ENCODE data around the gene RBMS1. TPM values are rescaled to one million over a fixed set of nuclear protein-coding genes. Genes with fewer than 3 reads are reported as not detected.
"Not testable (repeated sequence)": the region's sequence is repeated elsewhere in the genome, so short reads cannot be mapped to it uniquely, and the experiment has no call there.

RBMS1 gene
- polyA plus RNA-seq, 4 donors: 138 to 147 (median 146) TPM

DNA sequence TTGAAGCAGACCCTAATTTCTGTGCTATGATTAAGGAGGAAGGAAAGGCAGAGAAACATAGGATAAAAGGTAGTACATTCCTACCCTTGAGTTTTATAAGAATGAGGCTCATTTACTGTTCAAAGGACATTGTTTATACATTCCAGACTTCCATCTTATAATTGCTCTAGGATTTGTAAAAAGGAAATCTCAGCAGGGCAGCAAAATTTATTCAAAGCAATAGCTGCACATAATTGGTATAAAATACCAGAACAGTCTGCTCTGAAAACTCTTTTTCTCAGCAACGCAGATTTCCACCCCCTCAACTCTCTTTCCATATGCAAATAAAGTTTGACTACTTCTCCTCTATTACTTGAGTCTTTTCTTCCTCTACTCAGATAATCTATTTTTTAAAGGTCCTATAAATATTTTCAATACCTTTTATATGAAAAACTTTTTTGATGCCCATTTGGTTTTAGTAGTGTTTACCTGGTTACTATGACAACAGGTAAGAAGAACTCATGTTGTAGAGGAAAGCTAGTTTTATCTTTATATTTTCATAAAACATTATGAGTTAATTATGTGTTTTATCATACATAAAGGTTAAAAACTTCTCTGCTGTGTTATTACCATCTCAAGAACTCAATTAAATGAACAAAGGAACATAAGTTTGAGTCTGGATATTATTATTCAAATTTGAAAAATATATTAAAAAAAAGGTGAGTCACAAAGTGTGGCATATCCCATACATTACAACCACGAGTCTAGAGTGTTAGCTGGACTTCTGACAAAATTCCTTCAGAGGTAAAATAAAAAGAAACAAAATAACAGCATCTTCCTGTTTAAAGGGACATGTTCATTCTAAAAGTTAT is 19.9 kb downstream of the RBMS1 start:
- no peak for DNase-seq (ENCODE audit: low read depth in 4 of 4, low spot score in 3 of 4)

DNA sequence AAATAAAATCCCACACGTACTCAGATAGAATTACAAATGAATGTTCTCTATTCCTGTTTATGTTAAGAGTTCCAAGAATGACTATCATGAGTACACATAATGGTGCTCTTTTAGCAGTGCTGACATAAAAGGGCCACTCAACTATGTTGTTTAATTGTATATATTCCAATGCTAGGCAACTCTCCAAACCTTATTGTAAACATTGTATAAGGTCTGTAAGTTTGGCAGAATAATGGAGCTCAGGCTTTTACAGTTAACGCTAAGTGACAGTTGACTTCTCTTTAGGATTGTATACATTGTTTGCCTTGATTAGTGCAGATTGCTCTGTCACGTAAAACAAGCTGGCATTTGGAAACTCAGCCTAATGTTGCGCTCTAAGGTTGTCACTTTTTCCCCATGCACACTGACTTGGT is 20.8 kb downstream of the RBMS1 start:
- no peak for DNase-seq (ENCODE audit: low read depth in 4 of 4, low spot score in 3 of 4)

DNA sequence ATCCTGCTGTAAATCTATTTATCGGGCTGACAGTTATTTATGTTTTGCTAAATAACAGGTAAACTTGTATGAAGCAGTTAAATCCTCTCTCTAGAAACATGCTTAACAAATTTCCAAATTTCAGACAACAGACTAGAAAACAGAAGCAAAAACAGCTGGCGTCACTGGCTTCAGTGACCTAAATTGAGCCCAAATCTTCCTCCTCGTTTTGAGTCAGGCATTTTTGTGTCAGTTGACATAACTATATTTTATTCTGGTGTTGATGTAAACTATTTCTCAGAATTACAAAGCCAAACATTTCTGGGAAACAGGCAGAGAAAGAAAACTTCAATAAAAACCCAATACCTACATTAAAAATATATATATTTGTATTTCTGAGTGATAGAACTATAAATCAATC is 21.7 kb downstream of the RBMS1 start:
- DNase-seq (ENCODE audit: low read depth in 4 of 4, low spot score in 3 of 4): no peak

DNA sequence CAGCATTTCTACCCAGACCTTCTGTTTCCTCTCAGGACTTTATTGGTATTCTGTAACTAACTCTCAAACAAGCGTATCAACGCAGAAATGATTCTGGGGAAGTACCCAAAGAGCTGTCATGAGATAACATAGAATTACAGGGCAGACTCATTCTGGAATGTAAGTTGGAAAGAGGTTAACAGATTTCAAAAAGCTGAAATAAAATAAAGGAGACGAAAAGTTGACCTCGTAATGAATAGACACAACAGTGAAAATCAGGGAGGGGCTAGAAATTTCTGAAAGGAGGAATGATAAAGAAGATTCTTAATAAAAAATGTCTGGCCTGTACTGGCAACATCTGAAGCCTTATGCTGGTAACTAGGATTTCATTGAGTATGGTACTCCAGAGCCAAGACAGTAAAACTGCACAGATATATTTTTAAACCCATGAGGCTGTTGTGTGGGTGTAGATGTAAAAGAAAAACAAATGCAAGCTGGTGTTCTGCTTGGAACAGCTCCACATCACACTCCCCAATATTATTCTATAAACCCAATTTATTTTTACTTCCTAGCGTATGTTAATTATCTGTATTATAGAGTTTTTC is 23.9 kb downstream of the RBMS1 start:
- no peak for DNase-seq (ENCODE audit: low read depth in 4 of 4, low spot score in 3 of 4)

DNA sequence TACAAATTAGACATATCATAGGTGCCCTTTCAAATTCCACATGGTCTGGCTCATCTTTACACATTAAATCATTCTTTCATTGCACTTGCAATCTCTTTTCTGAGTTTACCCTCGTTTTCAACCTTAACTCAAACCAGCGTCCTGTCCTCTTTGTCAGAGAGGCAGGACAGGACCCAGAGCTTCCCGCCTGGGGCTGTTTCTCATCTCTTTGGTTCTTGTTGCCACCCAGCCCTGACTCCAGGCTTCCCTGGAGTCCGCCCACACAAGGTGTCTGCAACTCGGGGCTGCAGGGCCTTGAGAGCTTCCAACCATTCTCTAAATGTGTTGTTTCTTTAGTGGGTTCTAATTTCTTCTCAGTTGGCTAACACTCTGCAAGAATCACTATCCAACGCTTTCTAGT is 24.4 kb downstream of the RBMS1 start:
- no peak for DNase-seq (ENCODE audit: low read depth in 4 of 4, low spot score in 3 of 4)

DNA sequence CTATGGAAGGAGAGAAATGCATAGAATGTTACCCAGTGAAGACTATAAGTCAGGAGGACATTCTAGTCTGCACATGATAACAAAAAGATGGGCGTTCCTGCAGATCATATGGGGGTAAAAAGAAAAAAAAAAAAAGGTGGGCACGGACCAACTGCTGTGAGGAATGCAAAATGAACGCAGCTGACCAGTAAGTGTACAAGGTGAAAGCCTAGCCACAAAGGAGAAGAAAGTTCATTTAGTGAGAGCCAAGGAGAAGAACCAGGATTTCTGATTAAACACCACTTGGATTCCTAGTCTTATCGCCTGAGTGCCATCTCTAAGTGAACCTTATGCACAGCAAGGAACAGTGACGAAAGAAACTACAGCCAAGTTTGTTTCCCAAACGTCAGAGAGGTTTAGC is 26.5 kb downstream of the RBMS1 start:
- DNase-seq (ENCODE audit: low read depth in 4 of 4, low spot score in 3 of 4): no peak

DNA sequence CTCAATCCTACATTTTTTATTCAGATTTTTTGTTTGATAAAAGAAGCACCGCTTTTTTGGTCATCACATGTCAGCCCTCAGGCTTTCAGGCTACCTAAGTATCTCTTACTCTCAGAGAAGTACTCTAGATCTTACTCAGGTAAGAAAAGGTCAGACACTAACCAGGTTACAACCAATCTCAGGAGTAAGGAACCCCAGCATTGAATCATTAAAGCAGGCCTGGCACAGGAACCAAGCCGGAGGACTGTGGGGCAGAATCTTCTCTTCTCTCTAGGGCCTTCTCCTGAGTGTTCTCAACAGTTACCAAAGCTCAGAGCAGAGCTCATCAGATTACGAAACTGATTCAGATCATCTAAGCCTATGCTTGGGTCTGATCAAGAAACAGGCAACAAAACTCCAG is 28.2 kb downstream of the RBMS1 start:
- DNase-seq (ENCODE audit: low read depth in 4 of 4, low spot score in 3 of 4): no peak

DNA sequence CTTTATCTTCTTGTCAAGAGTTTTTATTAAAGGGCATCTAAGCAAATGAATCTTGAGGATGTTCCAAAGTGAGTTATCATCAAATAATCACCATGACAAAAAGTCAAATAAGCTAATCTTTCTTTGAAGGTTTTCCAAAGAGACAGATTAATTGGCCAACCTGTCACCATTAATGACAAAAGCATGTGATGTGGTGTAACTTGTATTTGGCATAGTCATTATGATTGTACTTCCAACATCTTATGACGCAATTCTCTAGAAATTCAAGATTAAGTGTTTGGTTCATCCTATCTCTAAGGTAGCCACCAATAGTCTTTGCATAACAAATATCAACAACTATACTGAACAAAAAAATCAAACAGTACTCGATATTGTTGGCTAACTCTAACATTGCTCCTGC is 28.6 kb downstream of the RBMS1 start:
- no peak for DNase-seq (ENCODE audit: low read depth in 4 of 4, low spot score in 3 of 4)

DNA sequence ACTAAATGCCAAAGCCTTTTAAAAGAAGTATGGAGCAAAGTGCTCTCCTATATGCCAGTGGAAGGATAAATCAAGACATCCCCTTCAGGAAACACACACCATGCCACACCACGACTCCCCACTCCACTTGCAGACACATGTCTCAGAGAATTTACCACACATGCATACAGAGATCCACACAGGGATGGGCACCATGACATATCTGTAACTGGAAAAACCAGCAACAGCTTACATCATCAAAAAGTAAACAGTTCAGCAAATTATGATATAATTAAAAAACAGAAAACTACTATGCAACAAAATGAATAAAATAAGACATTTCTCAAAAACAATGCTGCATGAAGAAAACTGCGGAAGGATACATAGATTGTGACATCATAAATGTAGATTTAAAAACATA is 29.6 kb downstream of the RBMS1 start:
- DNase-seq (ENCODE audit: low read depth in 4 of 4, low spot score in 3 of 4): no peak

DNA sequence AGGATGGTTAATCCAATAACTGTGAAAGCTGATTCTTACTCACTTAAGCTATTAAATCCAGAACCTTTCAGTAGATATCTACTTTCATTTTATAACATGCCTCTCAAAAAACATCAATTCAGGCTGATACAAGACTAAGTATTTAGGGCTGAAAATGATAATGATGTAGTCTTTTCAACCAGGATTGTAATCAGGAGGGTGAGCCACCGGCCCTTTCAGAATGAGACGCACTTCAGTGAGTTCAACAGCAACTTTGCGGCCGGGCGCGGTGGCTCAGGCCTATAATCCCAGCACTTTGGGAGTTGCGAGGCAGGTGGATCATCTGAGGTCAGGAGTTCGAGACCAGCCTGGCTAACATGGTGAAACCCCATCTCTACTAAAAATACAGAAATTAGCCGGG is 30.4 kb downstream of the RBMS1 start:
- no peak for DNase-seq (ENCODE audit: low read depth in 4 of 4, low spot score in 3 of 4)

DNA sequence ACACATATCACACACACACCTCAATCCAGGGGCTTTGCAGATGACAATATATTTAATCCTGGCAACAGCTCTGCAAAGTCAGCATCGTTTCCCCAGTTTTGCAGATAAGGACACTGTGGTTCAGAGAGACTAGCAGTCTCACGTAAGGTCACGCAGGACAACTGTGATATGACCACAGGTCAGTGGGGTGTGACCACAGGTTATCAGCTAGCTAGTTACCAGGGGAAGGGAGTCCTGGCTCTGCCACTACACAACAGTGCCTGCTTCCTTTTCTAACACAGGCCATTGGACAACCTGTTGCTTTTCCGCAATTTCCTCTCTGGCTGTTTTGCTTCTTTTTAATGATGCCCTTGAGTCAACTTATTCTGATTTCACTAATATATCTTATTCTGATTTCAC is 33.3 kb downstream of the RBMS1 start:
- DNase-seq (ENCODE audit: low read depth in 4 of 4, low spot score in 3 of 4): no peak

DNA sequence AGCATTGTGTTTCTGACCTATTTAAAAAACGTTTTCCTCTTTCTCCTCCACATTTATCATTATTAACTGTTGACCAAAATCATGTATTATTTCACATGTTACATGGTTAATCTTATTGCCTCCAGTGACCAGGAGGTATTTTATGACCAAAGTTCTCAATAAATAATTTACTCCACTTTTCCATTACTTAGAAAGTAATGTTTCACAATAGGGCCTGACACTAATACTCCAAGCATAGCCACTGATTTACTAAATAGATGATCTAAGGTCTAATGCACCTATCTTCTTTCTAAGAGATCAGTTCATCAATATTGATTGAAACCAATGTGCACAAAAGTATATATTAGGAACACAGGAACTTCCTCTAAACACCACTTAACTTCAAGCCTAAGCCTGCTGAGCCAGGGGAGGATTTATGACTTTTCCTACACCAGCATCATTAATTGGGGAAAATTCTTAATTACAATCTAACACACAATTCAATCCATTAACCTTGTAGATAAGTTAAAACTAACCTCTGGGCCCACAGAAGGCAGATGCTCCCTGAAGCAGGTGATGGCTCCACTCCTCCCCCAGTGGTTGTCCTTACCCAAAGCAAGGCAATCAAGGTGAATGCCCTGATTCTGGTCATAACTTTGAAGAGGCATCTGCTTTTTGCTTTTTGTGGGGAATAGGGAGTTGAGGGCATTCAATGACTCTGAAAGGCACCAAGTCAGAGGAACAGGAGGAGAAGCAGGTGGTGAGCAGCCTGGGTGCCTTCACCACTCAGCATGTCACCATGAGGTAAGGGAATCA is 33.9 kb downstream of the RBMS1 start:
- DNase-seq (ENCODE audit: low read depth in 4 of 4, low spot score in 3 of 4): no peak

DNA sequence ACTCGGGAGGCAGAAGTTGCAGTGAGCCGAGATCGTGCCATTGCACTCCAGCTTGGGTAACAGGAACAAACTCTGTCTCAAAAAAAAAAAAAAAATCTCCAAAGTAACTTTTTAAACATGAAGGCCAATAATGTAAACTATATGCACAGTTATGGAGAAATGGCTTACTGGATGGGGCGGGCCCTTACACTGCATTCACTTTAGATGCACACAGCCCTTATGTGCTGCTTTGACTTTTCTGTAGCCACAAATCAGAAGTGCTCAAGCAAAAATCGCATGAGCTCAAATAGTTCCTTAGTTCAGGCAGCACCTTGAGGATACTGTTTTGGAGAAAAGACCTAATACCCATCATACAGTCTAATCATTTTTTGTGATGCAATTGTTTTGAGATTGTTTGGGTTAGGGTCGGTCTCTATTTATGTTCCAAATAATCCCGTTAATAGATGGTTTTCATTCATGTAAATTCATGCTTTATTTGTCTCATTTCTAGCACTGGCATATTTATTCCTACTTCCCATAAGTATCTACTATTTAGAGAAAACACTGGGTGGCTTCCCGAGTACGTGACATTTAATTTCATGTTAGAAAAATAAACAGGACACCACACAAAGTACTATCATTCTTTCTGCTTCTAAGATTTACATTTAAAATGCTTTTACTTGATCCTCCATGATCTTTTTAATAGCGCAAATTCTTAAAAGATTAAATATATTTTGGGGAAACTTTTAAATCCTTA is 34.7 kb downstream of the RBMS1 start:
- DNase-seq (ENCODE audit: low read depth in 4 of 4, low spot score in 3 of 4): no peak

DNA sequence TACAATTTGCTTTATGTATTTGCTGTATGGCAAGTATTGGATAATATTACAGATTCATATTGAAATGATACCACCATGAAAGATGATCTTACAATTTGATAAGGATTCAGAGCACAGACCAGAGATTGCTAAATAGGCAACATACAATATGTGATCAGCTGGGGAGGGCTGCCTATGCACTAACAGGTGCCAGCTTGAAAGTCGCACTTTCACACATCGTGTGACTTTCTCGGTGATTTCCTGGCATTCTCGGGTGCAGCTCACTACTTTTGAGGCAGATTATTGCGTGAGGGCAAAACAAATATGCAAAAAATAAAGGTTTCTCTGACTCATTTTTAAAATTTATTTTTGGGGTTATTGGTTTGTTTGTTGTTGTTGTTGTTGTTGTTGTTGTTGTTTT is 36.0 kb downstream of the RBMS1 start:
- DNase-seq (ENCODE audit: low read depth in 4 of 4, low spot score in 3 of 4): no peak

DNA sequence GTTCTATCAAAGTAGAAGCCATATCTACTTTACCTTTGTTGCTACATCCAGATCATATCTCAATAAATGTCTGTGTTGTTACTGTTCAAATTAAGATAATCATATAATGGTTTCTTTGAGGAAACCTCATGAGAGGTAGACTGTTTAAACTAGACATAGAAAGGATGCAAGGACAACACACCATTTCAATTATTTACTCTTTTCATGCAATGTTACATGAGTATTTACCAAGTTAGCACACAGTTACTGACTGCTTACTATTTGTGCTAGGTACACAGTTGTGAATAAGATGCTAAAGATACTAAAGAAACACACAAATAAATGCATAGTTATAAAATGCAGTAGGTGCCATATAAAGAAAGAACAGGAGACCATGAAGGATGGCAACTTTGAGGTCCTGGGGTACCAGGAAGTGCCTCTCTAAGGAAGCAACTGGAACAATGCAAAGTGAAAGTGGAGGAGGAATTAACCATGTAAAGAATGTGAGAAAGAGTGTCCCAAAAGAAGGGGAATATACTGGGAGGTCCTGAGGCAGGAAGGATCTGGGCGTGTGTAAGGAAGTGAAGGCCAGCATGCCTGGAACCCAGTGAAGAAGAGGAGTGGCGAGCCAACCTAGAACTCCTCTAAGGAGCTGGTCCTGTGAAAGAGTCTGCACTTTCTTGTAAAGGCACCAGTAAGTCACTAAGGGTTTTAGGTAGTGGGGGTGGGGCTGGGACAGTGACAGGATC is 39.4 kb downstream of the RBMS1 start:
- no peak for DNase-seq (ENCODE audit: low read depth in 4 of 4, low spot score in 3 of 4)

DNA sequence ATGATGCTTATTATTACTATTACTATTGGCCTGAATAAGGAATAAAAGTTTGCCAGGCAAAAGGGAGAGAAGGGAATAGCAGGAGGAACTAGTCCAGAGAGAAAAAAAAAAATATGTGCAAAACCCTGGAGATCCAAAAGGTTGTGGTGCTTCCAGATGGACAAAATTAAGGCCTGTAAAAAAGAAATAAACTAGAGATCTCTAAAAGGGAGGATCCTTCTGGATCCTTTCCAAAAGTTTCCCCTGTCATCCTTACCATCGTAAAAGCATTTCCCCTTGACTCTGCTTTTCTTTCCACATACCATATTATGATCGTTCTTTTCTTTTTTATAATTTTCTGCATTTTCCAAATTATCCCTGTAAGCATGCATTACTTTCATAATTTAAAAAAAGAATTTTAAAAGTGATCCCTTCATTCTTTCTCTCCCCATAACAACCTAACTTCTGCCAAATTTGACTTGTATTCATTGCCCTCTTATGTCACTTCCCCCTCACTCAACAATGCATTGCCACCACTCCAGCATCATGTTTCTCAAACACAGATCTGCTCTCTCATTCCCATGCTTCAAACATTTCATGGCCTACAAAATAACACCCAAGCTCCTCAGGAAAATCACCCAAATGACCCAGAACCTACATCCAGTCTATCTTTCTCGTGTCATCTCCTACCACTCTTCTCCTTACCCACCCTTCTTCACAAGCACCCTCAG is 40.3 kb downstream of the RBMS1 start:
- no peak for DNase-seq (ENCODE audit: low read depth in 4 of 4, low spot score in 3 of 4)

DNA sequence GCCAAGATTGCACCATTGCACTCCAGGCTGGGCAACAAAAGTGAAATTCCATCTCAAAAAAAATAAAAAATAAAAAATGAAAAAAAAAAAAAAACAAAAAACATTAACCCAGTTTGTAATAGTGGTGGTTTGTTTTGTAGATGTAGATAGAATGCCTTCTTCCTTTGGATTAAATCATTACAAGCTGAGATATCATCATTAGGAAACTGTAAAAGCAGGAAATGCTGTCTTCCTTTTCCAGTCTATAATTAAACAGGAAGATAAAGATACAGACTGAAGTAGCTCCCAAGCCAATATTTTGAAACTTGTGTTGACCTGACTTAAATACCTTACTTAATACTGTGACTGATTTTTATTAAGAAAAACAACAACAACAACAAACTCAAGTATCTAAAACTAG is 43.1 kb downstream of the RBMS1 start:
- no peak for DNase-seq (ENCODE audit: low read depth in 4 of 4, low spot score in 3 of 4)

DNA sequence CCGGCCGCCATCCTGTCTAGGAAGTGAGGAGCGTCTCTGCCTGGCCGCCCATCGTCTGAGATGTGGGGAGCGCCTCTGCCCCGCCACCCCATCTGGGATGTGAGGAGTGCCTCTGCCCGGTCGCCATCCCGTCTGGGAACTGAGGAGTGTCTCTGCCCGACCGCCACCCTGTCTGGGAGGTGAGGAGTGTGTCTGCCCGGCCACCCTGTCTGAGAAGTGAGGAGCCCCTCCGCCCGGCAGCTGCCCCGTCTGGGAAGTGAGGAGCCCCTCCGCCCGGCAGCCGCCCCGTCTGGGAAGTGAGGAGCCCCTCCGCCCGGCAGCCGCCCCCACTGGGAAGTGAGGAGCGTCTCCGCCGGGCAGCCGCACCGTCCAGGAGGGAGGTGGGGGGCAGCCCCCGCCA is 44.8 kb downstream of the RBMS1 start:
- not testable (repeated sequence) for DNase-seq (ENCODE audit: low read depth in 4 of 4, low spot score in 3 of 4)

DNA sequence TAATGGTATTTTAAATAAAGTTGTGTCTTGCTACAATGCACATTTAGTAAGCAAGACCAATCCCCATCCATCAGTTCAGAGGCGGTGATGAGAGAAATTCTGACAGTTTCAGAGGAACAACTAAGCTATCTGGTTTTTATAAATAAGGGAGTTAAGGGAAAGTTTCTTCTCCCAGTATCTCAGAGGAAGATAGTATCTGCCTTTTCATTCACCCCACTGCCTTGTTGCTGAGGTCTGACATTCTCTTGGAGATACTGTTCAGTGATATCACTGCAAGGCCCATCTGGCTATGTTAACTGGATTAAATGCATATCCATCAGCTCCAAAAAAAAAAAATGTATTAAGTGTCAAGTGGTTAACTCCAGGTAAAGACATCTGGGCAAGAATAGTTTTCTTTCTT is 47.9 kb downstream of the RBMS1 start:
- DNase-seq (ENCODE audit: low read depth in 4 of 4, low spot score in 3 of 4): no peak

DNA sequence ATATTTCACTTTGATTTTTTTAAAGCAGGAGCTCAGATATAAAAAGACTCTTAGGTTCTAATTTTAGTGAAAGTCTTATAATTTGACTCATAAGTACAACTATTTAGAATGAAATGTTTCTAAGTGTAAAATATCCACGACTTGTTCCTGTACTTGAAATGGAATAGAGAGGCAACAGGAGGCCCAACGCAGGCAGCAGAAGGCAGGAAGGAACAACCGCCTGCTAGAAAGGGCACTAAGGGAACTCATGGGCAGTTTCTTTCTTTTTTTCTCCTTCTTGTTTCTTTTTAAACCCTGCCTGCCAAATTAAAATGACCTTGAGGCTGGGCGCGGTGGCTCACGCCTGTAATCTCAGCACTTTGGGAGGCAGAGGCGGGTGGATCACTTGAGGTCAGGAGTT is 51.0 kb downstream of the RBMS1 start:
- DNase-seq (ENCODE audit: low read depth in 4 of 4, low spot score in 3 of 4): no peak
